ENCODE results near the gene BICD2. TPM values are rescaled to one million over a fixed set of nuclear protein-coding genes. Genes with fewer than 3 reads are reported as not detected.

Gene BICD2
- polyA plus RNA-seq, 3 donors, result 13.8 to 29.4 (median 25.6) TPM

- Mint-ChIP-seq H3K4me3 (peak overlapping the region; percentile 72 to 93), H3K4me1 (peaks cover 81% of the 10 kb centered on the region), H3K36me3 (peaks cover 0 to 2% of the 10 kb centered on the region in 2 donors), H3K9me3 (peaks cover 0 to 2% (median 0%) of the 10 kb centered on the region in 7 donors), H3K27ac (peak overlapping the region; percentile 94 to 97 (median 95)), H3K27me3 (ENCODE audit: low read depth in 3 of 3) (peaks cover 0 to 1% (median 0%) of the 10 kb centered on the region in 3 donors)
- Histone ChIP-seq H2AFZ (ENCODE audit: insufficient read depth, low read depth, low read length, poor library complexity, severe bottlenecking) (peak overlapping the region; percentile 1), H3K79me2 (ENCODE audit: insufficient read depth, low read length) (peaks cover 99% of the 10 kb centered on the region), H4K20me1 (ENCODE audit: insufficient read depth, low read length) (peaks cover 75% of the 10 kb centered on the region), H3K4me3 (replicated peaks in 1 of 3; ENCODE audit: low read depth in 2 of 3, low read length in 3 of 3) (peak overlapping the region; percentile 43 to 74 (median 63)), H3K9ac (ENCODE audit: insufficient read depth, low read length, poor library complexity, severe bottlenecking) (peak overlapping the region; percentile 48), H3K9me3 (replicated peaks in 1 of 2; ENCODE audit: control insufficient read depth in 1 of 2, insufficient read depth in 1 of 2, low read length in 2 of 2) (no peaks in the 10 kb centered on the region), H3K27me3 (ENCODE audit: control insufficient read depth in 2 of 2, insufficient read depth in 2 of 2, low read length in 2 of 2) (no peaks in the 10 kb centered on the region), H3K36me3 (replicated peaks in 1 of 2; ENCODE audit: control insufficient read depth in 1 of 2, insufficient read depth in 2 of 2, low read length in 2 of 2) (no peaks in the 10 kb centered on the region), H3K27ac (ENCODE audit: low read depth in 1 of 2, low read length in 2 of 2) (peak overlapping the region; percentile 86 to 94), H3K4me1 (ENCODE audit: control insufficient read depth in 1 of 2, insufficient read depth in 2 of 2, low read length in 2 of 2) (peaks cover 46 to 55% of the 10 kb centered on the region in 2 donors), H3K4me2 (replicated peaks; ENCODE audit: extremely low read depth, low read length, poor library complexity, severe bottlenecking) (peak overlapping the region; percentile 68)
- DNase-seq, result peak in 2 of 3 donors; percentile 65
- WGBS (ENCODE audit: insufficient coverage), result 67% methylated on average over 1 of the region's 3 CpGs
- intact Hi-C loops (cut with micrococcal nuclease), result loop anchor here in 1 of 2 donors (2.0 kb wide), 1 partner anchor 25 kb away; the partner anchor contains the start of gene BICD2
- no peak for TF ChIP-seq CTCF (IDR thresholded peaks at IDR 0.05)
These were observed 24.6 kb downstream of the BICD2 start for GRCh38 chr9:92740009-92740408.

GRCh38 chr9:92739346-92739970, 25.2 kb downstream of the BICD2 start:
- 51% methylated on average over 3 of the region's 11 CpGs for WGBS (ENCODE audit: insufficient coverage)
- Histone ChIP-seq H3K4me1 (ENCODE audit: control insufficient read depth in 1 of 2, insufficient read depth in 2 of 2, low read length in 2 of 2) (peaks cover 46 to 55% of the 10 kb centered on the region in 2 donors), H3K4me3 (replicated peaks in 1 of 3; ENCODE audit: low read depth in 2 of 3, low read length in 3 of 3) (peak overlapping the region in 1 of 3 experiments; percentile 74), H3K4me2 (replicated peaks; ENCODE audit: extremely low read depth, low read length, poor library complexity, severe bottlenecking) (peak overlapping the region; percentile 68), H3K27me3 (ENCODE audit: control insufficient read depth in 2 of 2, insufficient read depth in 2 of 2, low read length in 2 of 2) (no peaks in the 10 kb centered on the region), H2AFZ (ENCODE audit: insufficient read depth, low read depth, low read length, poor library complexity, severe bottlenecking) (peak overlapping the region; percentile 1), H3K9me3 (replicated peaks in 1 of 2; ENCODE audit: control insufficient read depth in 1 of 2, insufficient read depth in 1 of 2, low read length in 2 of 2) (no peaks in the 10 kb centered on the region), H3K79me2 (ENCODE audit: insufficient read depth, low read length) (peaks cover 99% of the 10 kb centered on the region), H4K20me1 (ENCODE audit: insufficient read depth, low read length) (peaks cover 76% of the 10 kb centered on the region), H3K27ac (ENCODE audit: low read depth in 1 of 2, low read length in 2 of 2) (peak overlapping the region; percentile 86 to 94), H3K36me3 (replicated peaks in 1 of 2; ENCODE audit: control insufficient read depth in 1 of 2, insufficient read depth in 2 of 2, low read length in 2 of 2) (no peaks in the 10 kb centered on the region), H3K9ac (ENCODE audit: insufficient read depth, low read length, poor library complexity, severe bottlenecking) (peak overlapping the region; percentile 48)
- Mint-ChIP-seq H3K27ac (peak overlapping the region; percentile 94 to 97 (median 95)), H3K9me3 (peaks cover 0 to 2% (median 0%) of the 10 kb centered on the region in 7 donors), H3K27me3 (ENCODE audit: low read depth in 3 of 3) (peaks cover 0 to 1% (median 0%) of the 10 kb centered on the region in 3 donors), H3K36me3 (peaks cover 0 to 2% of the 10 kb centered on the region in 2 donors), H3K4me3 (peak overlapping the region in 1 of 2 donors; percentile 93), H3K4me1 (peaks cover 81% of the 10 kb centered on the region)
- TF ChIP-seq CTCF (IDR thresholded peaks at IDR 0.05), result no peak
- intact Hi-C loops (cut with micrococcal nuclease), result no loop called here
- no peak for DNase-seq
